GM21825 (cell line): ENCODE measurements around the gene EED.
"Not testable (repeated sequence)": the region's sequence is repeated elsewhere in the genome, so short reads cannot be mapped to it uniquely, and the experiment has no call there.

Experiments used
- ATAC-seq: cut with Tn5 transposase; IDR thresholded peaks from one replicate; pipeline ENCODE4 v1.9.1; 2021; ENCODE audit warnings: mild to moderate bottlenecking, moderate library complexity; ENCODE audit not compliant: unreplicated experiment

EED gene

DNA sequence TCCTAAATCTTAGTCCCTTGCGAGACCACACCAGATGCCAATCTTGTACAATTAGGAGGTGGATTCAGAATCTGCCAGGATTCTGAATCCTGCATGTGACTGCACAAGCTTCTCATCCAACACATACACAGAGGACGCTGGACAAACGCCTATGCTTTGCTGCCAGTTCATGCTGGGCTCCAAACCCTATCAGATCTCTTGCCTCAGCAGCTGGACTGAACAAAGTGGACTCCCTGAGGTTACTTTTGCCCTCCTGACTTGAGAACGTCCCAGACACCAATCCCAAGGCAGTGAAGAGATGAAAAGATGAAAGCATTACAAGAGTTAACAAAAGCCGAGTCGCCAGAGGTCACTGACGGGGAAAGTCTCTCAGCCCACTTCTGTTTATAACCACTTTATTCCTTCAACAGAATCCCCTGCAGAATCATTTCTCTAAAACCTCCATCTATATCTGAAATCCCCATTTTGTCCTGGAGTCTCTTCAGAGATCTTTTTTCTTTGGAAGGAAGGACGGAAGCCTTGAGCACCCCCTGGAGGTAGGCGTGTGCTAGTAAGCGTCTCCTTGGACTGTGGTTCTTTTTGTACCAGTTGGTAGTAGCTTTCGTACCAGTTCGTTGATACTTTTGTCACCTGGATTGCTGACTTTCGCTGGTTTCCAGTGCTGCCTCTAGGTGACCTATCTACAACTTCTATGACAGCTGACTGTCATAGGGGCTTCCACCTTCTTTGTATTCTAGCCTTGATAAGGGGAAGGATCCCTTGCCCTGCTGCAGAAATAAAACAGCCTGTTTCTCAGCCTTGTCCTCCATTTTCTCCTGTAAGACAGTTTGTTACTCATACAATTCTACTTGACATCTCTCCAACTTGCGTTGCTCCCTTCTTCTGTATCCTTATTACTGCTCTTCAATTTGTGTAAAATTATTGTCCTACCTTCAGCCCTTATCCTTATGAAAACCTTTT, 26.1 kb upstream of the EED start:
- ATAC-seq, result peak; percentile 45

DNA sequence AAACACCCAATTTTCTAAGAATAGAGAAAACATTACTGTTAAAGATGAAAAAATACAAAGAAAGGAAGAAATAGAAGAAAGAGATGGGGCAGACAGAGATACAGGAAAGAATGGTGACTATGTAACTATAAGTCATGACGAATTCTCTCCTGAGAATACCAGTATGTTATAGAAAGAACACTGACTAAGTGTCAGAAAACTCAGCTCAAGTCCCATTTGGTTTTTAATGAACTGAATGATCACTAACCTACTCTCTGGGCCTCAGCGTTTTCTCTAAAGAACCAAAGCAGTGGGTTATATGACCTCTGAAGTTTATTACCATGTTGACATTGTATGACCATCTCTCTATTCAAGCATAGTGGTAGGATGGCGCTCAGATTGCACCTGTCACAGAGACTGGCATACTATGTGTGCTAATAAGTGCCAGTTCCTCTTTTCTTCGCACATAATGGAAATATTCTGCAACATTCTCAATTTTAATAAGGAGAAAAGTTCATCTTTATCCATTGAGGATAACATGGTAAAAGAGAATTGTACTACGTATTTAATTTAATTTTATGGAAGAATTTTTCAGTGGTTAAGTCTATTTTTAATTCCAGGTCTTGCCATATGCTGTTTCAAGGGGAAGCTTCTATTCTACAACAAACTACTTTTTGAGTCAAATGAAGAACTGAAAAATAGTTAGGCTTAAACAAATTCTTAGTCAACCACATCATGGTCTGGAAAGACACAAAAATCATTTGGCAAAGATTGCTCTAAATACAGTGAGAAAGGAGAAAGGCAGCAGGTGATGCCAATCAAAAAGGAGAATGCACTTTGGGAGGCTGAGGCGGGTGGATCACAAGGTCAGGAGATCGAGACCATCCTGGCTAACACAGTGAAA, 25.0 kb upstream of the EED start:
- peak; percentile 71 for ATAC-seq

DNA sequence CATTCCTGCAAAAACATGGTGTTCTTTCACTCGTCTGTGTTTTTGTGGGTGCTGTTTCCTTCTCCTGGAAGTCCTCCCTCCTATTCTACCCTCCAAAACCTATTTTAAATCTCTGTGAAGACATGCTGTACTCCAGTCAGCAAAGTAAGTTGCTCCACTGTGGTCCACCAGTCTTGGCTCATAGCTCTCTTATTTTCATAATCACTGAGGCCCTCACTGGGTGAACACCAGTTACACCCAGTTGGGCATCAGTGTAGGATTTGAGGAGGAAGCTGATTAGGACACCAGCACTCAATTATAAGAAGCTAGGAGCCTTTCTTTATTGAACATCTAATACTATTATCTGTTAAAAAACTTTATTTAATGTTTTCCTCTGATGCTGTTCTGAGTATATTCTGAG, 23.9 kb upstream of the EED start:
- ATAC-seq, result no peak

DNA sequence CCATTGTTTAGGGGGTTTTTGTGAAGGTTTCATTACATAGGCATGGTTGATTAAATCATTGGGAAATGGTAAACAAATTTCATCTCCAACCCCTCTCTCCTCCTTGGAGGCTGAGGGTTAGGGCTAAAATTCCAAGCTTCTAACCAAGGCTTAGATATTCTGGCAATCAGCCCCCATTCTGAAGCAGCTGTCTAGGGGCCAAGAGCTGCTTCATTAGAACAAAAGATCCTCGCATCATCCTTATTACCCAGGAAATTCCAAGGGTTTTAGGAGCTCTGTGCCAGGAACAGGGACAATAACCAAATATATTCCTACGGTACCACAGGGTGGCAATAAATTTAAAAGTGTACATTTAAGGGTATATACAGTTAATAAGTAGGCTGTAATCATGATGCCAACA, 22.5 kb upstream of the EED start:
- ATAC-seq, result no peak

DNA sequence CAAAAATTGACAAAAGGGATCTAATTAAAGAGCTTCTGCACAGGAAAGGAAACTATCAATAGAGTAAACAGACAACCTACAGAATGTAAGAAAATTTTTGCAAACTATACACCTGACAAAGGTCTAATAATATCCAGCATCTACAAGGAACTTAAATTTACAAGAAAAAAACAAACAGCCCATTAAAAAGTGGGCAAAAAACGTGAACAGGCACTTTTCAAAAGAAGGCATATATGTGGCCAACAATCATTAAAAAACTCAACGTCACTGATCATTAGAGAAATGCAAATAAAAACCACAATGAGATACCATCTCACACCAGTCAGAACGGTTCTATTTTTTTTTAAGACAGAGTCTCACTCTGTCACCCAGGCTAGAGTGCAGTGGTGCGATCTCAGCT, 20.0 kb upstream of the EED start:
- ATAC-seq, result not testable (repeated sequence)

DNA sequence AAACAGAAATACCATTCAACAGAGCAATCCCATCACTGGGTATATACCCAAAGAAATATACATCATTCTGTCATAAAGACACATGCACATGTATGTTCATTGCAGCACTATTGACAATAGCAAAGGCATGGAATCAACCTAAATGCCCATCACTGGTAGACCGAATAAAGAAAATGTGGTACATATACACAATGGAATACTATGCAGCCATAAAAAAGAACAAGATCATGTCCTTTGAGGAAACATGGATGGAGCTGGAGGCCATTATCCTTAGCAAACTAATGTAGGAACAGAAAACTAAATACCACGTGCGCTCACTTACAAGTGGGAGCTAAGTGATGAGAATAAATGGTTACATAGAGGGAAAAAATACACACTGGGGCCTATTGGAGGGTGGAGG, 19.2 kb upstream of the EED start:
- ATAC-seq, result not testable (repeated sequence)

DNA sequence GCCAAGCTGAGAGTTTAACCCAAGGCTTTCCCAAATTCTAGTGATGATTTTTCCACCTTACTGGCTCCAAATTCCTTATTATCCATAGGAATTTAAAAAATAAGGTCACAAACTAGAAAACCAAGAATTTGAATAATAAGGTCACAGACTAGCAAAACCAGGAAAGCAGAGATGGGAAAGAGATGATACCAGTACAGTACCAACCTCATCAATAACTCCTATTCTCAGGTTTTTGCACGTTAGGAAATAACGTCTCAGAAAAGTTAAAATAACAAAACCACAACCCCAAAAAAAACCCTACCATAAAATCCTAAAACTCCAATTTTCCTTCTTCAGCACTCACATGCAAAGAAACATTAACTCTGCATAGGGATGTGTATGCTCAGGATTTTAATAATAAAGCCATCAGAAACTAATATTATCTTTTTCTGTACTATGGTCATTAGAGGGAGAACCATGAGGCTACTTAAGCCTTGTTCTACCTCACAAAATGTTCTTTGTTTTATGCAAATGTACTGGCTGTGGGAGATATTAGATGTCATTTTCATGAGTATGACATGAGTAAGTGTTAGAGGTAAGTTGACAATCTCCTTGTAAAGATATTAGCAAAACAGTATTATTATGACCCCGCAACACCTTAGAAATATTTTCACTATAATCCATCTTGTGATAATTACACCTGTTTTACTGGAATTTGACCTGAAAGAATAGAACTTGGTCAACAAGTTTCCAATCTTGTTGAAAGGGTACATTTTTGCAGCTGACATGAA, 16.1 kb upstream of the EED start:
- ATAC-seq, result no peak

DNA sequence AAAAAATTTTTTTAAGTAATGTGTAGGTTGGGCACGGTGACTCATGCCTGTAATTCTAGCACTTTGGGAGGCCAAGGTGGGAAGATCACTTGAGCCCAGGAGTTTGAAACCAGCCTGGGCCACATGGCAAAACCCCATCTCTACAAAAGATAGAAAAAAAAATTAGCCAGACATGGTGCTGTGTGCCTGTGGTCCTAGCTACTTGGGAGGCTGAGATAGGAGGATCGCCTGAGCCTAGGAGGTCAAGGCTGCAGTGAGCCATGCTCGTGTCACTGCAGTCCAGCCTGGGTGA, 15.6 kb upstream of the EED start:
- ATAC-seq, result not testable (repeated sequence)

DNA sequence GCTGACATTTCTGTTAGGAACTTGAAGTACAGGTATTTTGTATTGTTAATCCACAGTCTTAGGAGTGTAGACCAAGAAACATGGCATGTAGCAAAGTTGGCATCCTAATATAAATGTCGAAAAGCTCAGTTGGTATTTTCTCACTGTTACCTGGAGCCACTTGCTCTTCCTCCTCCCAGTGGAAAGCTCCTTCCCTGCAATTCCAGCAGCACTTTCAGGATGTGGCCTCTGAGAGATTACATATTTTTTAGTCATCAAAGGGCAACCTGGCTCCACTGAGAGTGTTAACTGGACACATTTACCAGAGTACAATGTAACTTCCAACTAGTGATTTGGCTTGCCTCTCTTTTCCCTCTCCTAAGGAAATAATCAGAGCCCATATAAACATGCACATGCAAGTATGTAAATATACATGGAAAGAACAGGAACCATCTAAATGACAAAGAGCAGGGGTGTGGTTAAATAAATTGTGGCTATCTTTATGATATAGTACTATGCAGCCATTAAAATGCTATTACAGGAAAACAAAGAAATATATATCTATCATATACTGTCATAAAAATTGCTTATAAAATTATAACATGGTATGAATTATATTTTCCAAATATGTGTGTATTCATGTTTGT, 14.3 kb upstream of the EED start:
- no peak for ATAC-seq

DNA sequence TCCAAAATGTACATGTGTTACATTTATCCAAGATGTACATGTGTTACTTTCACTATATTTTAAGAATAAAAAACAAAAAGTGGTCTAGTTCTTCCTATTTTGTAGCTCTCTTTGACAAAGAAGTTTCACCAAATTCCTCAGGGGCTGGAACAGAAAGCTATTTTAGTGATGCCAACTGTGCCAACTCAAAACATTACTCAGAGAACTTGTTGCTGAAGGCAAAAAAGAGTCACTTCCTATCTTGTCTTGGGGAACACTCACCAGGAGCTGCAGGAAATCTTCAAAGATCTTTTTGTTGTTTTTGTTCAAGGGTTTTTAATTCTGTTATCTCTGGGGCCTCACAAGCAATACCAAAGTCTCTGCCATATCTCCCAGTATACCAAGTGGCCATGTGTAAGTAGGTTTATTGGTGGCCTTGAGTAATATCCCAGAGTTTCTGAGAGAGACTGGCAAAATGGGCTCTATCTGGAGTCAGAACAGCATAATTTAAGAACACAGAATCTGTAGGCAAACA, 13.6 kb upstream of the EED start:
- ATAC-seq, result no peak

DNA sequence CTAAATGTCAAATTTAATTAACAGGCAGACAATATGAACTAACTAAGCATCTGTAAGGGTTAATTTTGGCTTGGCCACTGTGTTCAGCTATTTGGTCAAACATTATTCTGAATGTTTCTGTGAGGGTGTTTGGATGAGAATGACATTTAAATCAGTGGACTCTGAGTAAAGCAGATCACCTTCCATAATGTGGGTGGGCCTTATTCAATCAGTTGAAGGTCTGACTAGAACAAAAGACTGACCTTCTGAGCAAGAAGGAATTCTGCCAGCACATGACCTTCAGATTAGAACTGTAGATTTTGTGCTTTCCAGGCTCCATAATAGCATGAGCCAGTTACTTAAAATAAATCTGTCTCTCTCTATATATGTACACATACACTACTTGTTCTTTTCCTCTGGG, 12.0 kb upstream of the EED start:
- ATAC-seq, result no peak

DNA sequence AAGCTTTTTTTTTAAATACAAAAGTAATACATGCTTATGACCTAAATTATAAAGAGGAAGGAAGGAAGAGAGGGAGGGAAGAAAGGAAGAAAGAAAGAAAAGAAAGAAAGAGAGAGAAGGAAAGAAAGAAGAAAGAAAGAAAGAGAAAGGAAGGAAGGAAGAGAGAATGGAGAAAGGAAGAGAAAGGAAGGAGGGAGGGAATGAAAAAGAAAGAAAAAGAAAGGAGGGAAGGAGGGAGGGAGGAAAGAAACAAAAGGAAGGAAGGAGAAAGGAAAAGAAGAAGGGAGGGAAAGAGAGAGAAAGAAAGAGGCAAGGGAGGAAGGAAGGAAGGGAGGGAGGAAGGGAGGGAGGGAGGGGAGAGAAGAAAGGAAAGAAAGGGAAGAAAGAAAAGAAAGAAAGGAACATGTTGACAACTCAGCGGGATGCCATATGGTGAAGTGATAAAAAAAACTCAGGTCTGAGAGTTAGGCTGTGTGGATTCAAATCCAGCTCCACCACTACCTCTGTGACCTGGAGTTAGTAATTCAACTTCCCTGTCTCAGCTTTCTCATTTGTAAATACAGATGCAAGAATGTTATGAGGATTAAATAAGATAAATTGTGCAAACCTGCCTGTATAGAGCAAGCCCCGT, 9.6 kb upstream of the EED start:
- no peak for ATAC-seq

DNA sequence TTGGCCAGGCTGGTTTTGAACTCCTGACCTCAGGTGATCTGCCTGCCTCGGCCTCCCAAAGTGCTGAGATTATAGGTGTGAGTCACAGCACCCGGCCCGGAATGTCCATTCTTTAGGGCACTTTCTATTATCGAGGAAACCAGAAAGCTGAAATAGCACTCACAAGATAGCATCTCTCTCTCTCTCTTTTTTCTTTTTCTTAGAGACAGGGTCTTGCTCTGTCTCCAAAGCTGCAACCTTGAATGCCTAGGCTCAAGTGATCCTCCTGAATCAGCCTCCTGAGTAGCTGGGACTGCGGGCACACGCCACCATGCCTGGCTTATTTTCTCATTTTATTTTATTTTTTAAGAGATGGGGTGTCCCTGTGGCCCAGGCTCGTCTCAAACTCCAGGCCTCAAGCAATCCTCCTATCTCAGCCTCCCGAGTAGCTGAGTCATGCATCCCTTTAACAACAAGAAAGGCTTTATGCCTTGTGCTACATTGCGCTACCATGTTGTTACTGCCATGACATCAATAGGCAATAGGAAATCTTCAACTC, 7.2 kb upstream of the EED start:
- no peak for ATAC-seq

DNA sequence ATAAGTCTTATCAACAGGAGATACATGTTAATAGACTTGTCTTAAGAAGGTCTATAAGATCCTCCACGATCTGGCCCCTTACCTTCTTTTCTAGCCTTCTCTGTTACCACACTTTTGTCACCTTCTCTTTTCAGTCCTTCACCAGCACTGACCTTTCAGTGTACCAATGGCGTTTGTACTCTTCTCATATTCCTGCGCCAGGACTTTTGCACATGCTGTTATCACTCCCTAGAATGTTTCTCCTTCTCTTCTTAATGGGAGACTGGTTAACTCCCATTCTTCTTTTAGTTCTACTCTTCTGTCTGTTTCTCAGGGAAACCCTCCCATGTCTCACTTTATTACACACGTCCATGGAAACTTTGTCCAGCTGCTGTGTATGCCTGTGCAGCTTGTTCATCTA, 4.4 kb upstream of the EED start:
- no peak for ATAC-seq

DNA sequence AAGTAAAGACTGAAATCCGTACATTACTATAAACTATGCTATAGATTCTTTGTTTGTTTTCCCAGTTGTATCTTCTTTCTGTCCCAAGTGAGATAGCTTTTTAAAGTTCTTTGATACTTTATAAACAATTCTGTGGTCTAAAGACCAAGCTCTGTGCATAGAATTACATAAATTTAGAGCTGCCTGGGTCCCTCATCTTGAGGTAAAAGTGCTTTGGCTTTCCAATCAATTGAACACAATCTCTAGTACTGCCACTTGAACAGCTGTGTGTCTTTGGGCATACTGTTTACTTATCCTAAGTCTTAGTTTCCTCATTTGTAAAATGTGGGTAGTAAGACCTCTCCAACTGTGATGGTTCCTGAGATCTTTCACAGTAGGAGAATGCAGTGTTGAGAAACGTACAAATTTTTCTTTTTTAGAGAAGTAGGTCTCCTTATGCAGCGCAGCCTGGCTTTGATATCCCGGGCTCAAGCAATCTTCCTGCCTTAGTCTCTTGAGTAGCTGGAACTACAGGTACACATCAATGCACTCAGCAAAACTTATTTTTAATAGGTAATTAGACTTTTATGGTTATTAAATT, 2.5 kb upstream of the EED start:
- no peak for ATAC-seq

DNA sequence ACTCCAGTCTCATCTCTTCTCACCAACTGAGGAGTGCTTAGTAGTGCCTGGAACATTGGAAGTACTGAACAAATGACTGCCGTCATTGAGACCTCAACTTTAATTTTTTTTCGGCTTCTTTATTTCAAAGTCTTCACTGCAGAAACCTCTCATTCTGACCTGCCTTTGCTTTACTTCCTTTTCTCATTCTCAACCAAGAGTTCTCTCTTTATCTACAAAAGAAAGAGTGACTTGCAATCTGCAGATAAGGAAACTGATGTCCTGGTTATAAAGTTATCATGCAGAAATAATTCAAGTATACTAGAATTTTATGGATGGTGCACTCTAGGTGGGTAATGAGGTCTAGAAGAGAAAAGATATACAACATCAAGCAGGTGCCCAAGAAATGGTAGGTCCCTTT, 1.2 kb upstream of the EED start:
- ATAC-seq, result no peak

DNA sequence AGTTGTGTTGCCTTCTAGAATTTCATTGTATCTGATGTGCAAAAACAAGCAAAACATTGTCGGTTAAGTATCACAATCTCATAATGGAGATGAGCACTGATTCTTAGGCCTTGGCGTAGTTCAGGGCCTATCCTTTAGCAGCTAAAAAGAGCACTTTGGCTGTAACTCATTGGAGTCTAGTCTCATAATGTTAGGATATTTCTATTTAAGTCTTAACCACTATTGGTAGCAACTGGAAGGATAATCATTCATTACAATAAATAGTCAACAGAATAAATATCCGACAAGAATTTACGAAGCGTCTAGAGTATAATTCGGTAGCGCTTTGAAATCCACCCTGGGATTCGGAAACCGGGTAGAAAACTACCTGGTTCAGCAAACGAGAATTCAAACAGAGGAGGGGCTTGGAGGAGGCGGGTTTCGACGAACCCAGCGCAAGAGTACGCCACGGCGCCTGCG, 461 bp upstream of the EED start:
- ATAC-seq, result peak; percentile 63

DNA sequence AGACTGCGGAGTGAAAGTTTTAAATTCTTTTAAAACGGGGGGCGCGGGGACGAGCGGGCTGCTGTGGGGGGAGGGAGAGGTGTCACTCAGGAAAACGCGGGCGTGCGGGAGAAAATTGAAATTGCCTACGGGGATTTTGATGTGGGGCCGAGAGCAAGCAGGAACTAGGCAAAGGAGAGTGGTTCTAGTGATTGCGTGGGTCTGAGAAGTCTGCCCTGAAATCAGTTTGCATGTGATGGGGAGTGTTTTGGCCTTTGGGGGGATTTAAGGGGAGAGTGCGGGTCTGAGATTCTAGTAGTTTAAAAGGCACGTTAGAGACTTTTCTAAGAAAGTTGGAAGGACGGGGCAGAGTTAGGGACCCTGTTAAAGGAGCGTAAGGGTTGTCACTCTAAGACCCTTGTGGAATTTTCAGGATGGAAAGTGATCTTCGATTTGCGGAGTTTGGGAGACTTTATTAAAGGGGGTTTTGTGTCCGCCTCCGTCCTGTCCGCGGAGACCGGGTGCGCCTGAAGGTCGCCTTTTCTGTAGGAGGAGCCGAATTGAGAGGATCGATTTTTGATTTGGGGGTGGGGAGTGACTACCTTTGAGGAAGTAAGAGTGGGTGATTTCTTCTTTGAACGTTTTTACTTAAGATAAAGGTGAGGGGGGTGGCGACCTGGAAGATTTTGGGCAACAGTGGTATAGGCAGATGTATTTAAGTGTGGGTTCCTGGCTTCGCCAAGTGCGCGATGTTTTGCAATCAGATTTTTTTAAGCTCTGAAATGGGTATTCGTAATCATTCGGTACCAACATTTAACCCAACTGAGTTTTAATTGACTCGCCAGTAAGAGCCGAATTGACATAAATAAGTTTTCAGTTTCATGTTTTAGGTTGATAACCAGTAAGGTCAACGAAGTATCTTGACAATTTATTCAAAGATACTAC, 1.1 kb downstream of the EED start:
- no peak for ATAC-seq
